Loucy (cell line): ENCODE results near the gene MAPKAP1.
"Not testable (repeated sequence)": the region's sequence is repeated elsewhere in the genome, so short reads cannot be mapped to it uniquely, and the experiment has no call there.

Experiments
- H2AFZ ChIP-seq: fragments of 200-600 bp; sonication (generic); 2 replicates; pipeline ENCODE4 v1.6.0; 2016; ENCODE audit warnings: antibody characterized with exemption, mild to moderate bottlenecking, low read length, moderate library complexity
- H3F3A ChIP-seq: fragments of 200-600 bp; 2 replicates; pipeline ENCODE4 v1.6.0; 2016; ENCODE audit warnings: antibody characterized with exemption, low read depth, mild to moderate bottlenecking
- H3K27me3 ChIP-seq: fragments of 200-600 bp; sonication (generic); 2 replicates; pipeline ENCODE4 v1.6.1; 2014; ENCODE audit warnings: low read length, mild to moderate bottlenecking; ENCODE audit not compliant: insufficient read depth, poor library complexity, severe bottlenecking
- H3K36me3 ChIP-seq: fragments of 200-600 bp; sonication (generic); 2 replicates; pipeline ENCODE4 v1.6.1; 2016; ENCODE audit warnings: low read length; ENCODE audit not compliant: insufficient read depth
- H3K4me1 ChIP-seq: fragments of 200-600 bp; sonication (generic); 2 replicates; pipeline ENCODE4 v1.5.1; 2014; ENCODE audit warnings: low read length, mild to moderate bottlenecking; ENCODE audit not compliant: insufficient read depth, poor library complexity, severe bottlenecking
- H3K4me2 ChIP-seq: fragments of 200-600 bp; sonication (generic); 2 replicates; pipeline ENCODE4 v1.6.0; 2014; ENCODE audit warnings: antibody characterized with exemption, low read length, low read depth, mild to moderate bottlenecking; ENCODE audit not compliant: poor library complexity, severe bottlenecking
- H3K4me3 ChIP-seq: fragments of 200-600 bp; sonication (generic); 2 replicates; pipeline ENCODE4 v1.5.1; 2014; ENCODE audit warnings: low read length, mild to moderate bottlenecking, mixed read lengths; ENCODE audit not compliant: poor library complexity, severe bottlenecking
- H3K79me2 ChIP-seq: fragments of 200-600 bp; sonication (generic); 2 replicates; pipeline ENCODE4 v1.6.1; 2014; ENCODE audit warnings: low read length; ENCODE audit not compliant: insufficient read depth
- H3K9ac ChIP-seq: fragments of 200-600 bp; sonication (generic); 2 replicates; pipeline ENCODE4 v1.6.0; 2014; ENCODE audit warnings: mild to moderate bottlenecking, low read depth, low read length, moderate library complexity; ENCODE audit not compliant: poor library complexity, severe bottlenecking
- H3K9me2 ChIP-seq: fragments of 200-600 bp; sonication (generic); replicated peaks from 2 replicates; pipeline ENCODE4 v1.6.1; 2016; ENCODE audit warnings: low read depth, low read length, mixed read lengths
- H3K9me3 ChIP-seq: fragments of 200-600 bp; sonication (generic); 2 replicates; pipeline ENCODE4 v1.6.1; 2014; ENCODE audit warnings: mild to moderate bottlenecking, antibody characterized with exemption, low read length, low read depth; ENCODE audit not compliant: insufficient read depth
- H4K20me1 ChIP-seq: fragments of 200-600 bp; sonication (generic); 2 replicates; pipeline ENCODE4 v1.6.0; 2014; ENCODE audit warnings: antibody characterized with exemption, low read length, mild to moderate bottlenecking; ENCODE audit not compliant: insufficient read depth, poor library complexity, severe bottlenecking
- CTCF ChIP-seq: fragments of 200-600 bp; sonication (generic); conservative IDR thresholded peaks from 2 replicates; pipeline ENCODE4 v1.5.1; 2014; ENCODE audit warnings: mild to moderate bottlenecking, antibody characterized with exemption, low read length
- EZH2phosphoT487 ChIP-seq: fragments of 200-600 bp; IDR thresholded peaks from 2 replicates; pipeline ENCODE4 v1.6.1; 2018; ENCODE audit warnings: antibody characterized with exemption, mild to moderate bottlenecking, moderate library complexity, borderline replicate concordance

MAPKAP1 gene

GRCh38 chr9:125570246-125570645 is 136.8 kb downstream of the MAPKAP1 start:
- TF ChIP-seq CTCF, result no peak
- no peak for TF ChIP-seq EZH2phosphoT487
- no peaks in the 10 kb centered on the region for H4K20me1 ChIP-seq
- H3K4me1 ChIP-seq, result peaks cover 5% of the 10 kb centered on the region
- 0 out of 2 replicates have a peak, but pooled peaks cover 4% of the 10 kb centered on the region for H3K36me3 ChIP-seq
- no peaks in the 10 kb centered on the region for H3K27me3 ChIP-seq
- no peak overlapping the region for H3K4me2 ChIP-seq
- H3K9me3 ChIP-seq, result 0 out of 2 replicates have a peak, but pooled peaks cover 3% of the 10 kb centered on the region
- H2AFZ ChIP-seq, result no peak overlapping the region
- H3K9ac ChIP-seq, result no peak overlapping the region
- no peak overlapping the region for H3K4me3 ChIP-seq
- no peaks in the 10 kb centered on the region for H3K79me2 ChIP-seq
- H3K9me2 ChIP-seq, result no peaks in the 10 kb centered on the region
- no peaks in the 10 kb centered on the region for H3F3A ChIP-seq

GRCh38 chr9:125568621-125569020 is 138.4 kb downstream of the MAPKAP1 start:
- H3K79me2 ChIP-seq, result no peaks in the 10 kb centered on the region
- 0 out of 2 replicates have a peak, but pooled peaks cover 3% of the 10 kb centered on the region for H3K9me3 ChIP-seq
- no peak overlapping the region for H3K4me3 ChIP-seq
- no peaks in the 10 kb centered on the region for H3K27me3 ChIP-seq
- no peak overlapping the region for H3K9ac ChIP-seq
- TF ChIP-seq CTCF (no peak), EZH2phosphoT487 (no peak)
- 0 out of 2 replicates have a peak, but pooled peaks cover 4% of the 10 kb centered on the region for H3K36me3 ChIP-seq
- H2AFZ ChIP-seq, result no peak overlapping the region
- H3F3A ChIP-seq, result no peaks in the 10 kb centered on the region
- H4K20me1 ChIP-seq, result no peaks in the 10 kb centered on the region
- no peak overlapping the region for H3K4me2 ChIP-seq
- H3K4me1 ChIP-seq, result peaks cover 5% of the 10 kb centered on the region
- H3K9me2 ChIP-seq, result no peaks in the 10 kb centered on the region

- not testable (repeated sequence) for H3K4me3 ChIP-seq, H3K9me2 ChIP-seq, H4K20me1 ChIP-seq, H3K4me2 ChIP-seq, H3K9ac ChIP-seq, H3K79me2 ChIP-seq, H3F3A ChIP-seq, H3K27me3 ChIP-seq, H3K36me3 ChIP-seq, H3K9me3 ChIP-seq, H2AFZ ChIP-seq
- H3K4me1 ChIP-seq, result peaks cover 10% of the 10 kb centered on the region
Observed at GRCh38 chr9:125566051-125566450, 141.0 kb downstream of the MAPKAP1 start.

- H3F3A ChIP-seq, result no peaks in the 10 kb centered on the region
- H3K4me1 ChIP-seq, result peaks cover 10% of the 10 kb centered on the region
- H3K79me2 ChIP-seq, result no peaks in the 10 kb centered on the region
- no peaks in the 10 kb centered on the region for H3K36me3 ChIP-seq
- no peaks in the 10 kb centered on the region for H3K9me2 ChIP-seq
- H3K27me3 ChIP-seq, result no peaks in the 10 kb centered on the region
- TF ChIP-seq CTCF (no peak), EZH2phosphoT487 (no peak)
- H3K9me3 ChIP-seq, result no peaks in the 10 kb centered on the region
- no peak overlapping the region for H2AFZ ChIP-seq
- no peak overlapping the region for H3K4me3 ChIP-seq
- no peaks in the 10 kb centered on the region for H4K20me1 ChIP-seq
- H3K4me2 ChIP-seq, result no peak overlapping the region
- H3K9ac ChIP-seq, result no peak overlapping the region
Observed at GRCh38 chr9:125565126-125565525, 141.9 kb downstream of the MAPKAP1 start.
